Ascending aorta (tissue), 2 donors: ENCODE data around the gene MAN2A1. TPM values are rescaled to one million over a fixed set of nuclear protein-coding genes. Genes with fewer than 3 reads are reported as not detected.

Experiments
- DNase-seq, 2 donors: peaks; one replicate each; pipeline ENCODE4 v3.0.0-alpha.2; 2019; ENCODE audit warnings: low spot score in 2 of 2
- H3K27ac ChIP-seq, 2 donors: fragments of 200-600 bp; sonication (generic); one replicate each; pipeline ENCODE4 v1.5.1; 2016 to 2017; ENCODE audit warnings: mild to moderate bottlenecking in 1 of 2
- H3K27me3 ChIP-seq: fragments of 200-600 bp; sonication (generic); one replicate; pipeline ENCODE4 v1.5.1; 2017
- H3K36me3 ChIP-seq, 2 donors: fragments of 200-600 bp; sonication (generic); one replicate each; pipeline ENCODE4 v1.5.1; 2016
- H3K4me1 ChIP-seq, 2 donors: fragments of 200-600 bp; sonication (generic); one replicate each; pipeline ENCODE4 v1.5.1; 2016 to 2017; ENCODE audit warnings: mild to moderate bottlenecking in 1 of 2
- H3K4me3 ChIP-seq, 2 donors: fragments of 200-600 bp; sonication (generic); one replicate each; pipeline ENCODE4 v1.5.1; 2016 to 2017; ENCODE audit warnings: mild to moderate bottlenecking in 1 of 2
- H3K9me3 ChIP-seq, 2 donors: fragments of 200-600 bp; sonication (generic); one replicate each; pipeline ENCODE4 v1.5.1; 2016
- intact Hi-C: fragments of 100-400 bp; cut with DNase I; formaldehyde crosslinking; loops from one replicate; pipeline ENCODE4 v1.15.1; 2023
- total RNA-seq: library from RNA; depleted of rRNA; stranded (reverse); fragments of >200 nt; gene quantifications from one replicate; pipeline ENCODE4 v1.1.0, GENCODE V29; 2016
- TF ChIP-seq, protein P1 (sequence below), 3 experiments: fragments of 200-600 bp in 2 of 3; fragments of 450-650 bp in 1 of 3; sonication (generic) in 2 of 3; IDR thresholded peaks; one replicate each; pipeline ENCODE4 v1.5.1; 2016 to 2019; ENCODE audit warnings: antibody characterized with exemption in 3 of 3, mild to moderate bottlenecking in 1 of 3, moderate library complexity in 1 of 3

MAN2A1 gene
- total RNA-seq, 1 donor from 2014 or later: 37.0 TPM

DNA sequence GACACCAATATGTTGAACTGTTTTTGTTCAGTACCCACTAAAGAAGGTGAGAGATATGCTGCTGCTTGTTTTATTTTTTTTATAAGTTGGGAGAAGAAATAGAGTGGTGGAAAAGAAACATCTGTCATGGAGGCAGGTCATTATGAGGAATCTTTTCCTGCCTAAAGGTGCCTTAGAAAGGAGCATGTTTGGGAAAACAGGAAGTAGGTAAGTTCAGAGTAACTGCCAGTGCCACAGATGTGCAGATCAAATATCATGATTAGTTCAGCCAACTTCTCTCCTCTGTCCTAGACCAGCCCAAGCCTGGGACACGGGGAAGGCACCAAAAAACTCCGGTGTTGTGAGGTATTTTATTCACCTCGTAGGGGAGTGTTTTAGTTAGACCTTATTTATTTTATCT lies 144.2 kb downstream of the MAN2A1 start:
- intact Hi-C loops: no loop called here
- Histone ChIP-seq H3K36me3 (peaks cover 3 to 7% of the 10 kb centered on the region in 2 donors), H3K27ac (no peak overlapping the region), H3K4me3 (no peak overlapping the region), H3K27me3 (no peaks in the 10 kb centered on the region), H3K4me1 (no peaks in the 10 kb centered on the region), H3K9me3 (no peaks in the 10 kb centered on the region)
- no peak for DNase-seq
- TF ChIP-seq, protein P1, sequence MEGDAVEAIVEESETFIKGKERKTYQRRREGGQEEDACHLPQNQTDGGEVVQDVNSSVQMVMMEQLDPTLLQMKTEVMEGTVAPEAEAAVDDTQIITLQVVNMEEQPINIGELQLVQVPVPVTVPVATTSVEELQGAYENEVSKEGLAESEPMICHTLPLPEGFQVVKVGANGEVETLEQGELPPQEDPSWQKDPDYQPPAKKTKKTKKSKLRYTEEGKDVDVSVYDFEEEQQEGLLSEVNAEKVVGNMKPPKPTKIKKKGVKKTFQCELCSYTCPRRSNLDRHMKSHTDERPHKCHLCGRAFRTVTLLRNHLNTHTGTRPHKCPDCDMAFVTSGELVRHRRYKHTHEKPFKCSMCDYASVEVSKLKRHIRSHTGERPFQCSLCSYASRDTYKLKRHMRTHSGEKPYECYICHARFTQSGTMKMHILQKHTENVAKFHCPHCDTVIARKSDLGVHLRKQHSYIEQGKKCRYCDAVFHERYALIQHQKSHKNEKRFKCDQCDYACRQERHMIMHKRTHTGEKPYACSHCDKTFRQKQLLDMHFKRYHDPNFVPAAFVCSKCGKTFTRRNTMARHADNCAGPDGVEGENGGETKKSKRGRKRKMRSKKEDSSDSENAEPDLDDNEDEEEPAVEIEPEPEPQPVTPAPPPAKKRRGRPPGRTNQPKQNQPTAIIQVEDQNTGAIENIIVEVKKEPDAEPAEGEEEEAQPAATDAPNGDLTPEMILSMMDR (IDR thresholded peaks at IDR 0.05): no peak

DNA sequence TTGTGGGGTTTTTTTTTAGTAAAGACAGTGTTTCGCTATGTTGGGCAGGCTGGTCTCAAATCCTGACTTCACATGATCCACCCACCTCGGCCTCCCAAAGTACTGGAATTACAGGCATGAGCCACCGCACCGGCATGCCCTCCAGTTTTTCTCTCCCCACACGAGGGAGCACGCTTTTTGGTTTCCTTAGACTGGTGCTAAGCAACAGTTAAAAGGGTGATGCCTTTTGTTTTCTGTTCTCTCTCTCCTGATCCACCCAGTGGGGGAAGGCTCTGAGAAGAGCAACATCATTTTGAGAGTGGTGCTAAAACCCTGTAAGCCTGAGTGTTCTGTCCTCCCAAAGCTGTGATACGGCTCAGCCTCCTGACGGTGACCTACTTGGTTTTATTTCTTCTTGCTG lies 146.6 kb downstream of the MAN2A1 start:
- TF ChIP-seq, protein P1 (IDR thresholded peaks at IDR 0.05): no peak

DNA sequence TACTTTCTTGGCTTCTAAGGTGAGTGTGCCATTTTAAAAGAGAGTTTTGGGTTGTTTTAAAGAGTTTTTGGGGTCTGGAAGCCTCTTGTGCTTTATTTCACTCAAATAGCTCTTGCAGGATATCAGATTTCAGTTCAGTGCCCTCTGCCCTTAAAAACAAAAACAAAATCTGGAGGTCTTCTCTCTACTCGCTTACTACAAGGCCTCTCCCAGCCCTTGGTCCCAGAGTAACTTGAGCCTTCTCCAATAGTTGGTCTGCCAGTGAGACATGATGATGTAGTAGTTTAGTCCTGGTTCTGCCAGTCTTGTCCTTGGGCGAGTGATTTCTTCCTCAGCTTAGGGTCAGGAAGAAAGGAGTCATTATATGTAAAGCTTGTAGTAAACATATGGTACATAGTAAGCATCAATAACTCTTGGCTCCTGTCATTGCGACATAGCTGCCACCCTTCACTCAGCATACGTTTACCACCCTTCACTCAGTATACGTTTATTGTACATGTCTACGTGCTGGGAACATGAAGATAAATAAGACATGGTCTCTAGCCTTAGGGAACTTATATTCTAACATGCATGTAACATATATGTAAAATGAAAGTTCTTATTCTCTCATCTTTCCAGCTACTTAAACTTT lies 147.6 kb downstream of the MAN2A1 start:
- intact Hi-C loops: no loop called here

More for the DNA sequence above, 146.6 kb downstream of the MAN2A1 start:
- H3K9me3 ChIP-seq: no peaks in the 10 kb centered on the region
- peaks cover 14% of the 10 kb centered on the region in 2 donors for H3K36me3 ChIP-seq
- no peaks in the 10 kb centered on the region for H3K27me3 ChIP-seq
- H3K4me1 ChIP-seq: no peaks in the 10 kb centered on the region
- intact Hi-C loops: no loop called here
- DNase-seq: no peak
- no peak overlapping the region for H3K27ac ChIP-seq
- no peak overlapping the region for H3K4me3 ChIP-seq

DNA sequence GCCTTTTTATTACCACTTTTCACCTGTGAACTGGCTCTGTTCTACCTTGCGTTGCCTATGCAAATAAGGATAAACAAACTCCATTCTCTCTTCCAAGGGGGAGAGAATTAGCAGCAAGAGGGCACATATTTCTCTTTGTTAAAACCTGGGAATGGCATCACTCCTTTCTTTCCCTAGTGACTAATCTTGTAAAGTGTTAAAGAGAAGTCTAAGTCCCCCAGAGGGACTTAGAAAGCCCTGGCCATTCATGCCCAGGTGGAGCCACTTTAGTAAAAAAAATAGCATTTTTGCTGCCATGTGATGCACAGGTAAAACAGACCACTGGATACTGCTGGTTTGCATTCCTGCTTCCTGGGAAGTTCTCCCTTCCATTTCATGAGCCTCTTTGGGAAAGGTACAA lies 148.4 kb downstream of the MAN2A1 start:
- H3K27me3 ChIP-seq: no peaks in the 10 kb centered on the region
- H3K36me3 ChIP-seq: peaks cover 14 to 19% of the 10 kb centered on the region in 2 donors
- intact Hi-C loops: no loop called here
- H3K4me1 ChIP-seq: no peaks in the 10 kb centered on the region
- TF ChIP-seq, protein P1 (IDR thresholded peaks at IDR 0.05): no peak
- no peaks in the 10 kb centered on the region for H3K9me3 ChIP-seq
- H3K4me3 ChIP-seq: no peak overlapping the region
- H3K27ac ChIP-seq: no peak overlapping the region
- DNase-seq: no peak

More for the DNA sequence above, 147.6 kb downstream of the MAN2A1 start:
- no peaks in the 10 kb centered on the region for H3K9me3 ChIP-seq
- no peak for DNase-seq
- H3K36me3 ChIP-seq: peaks cover 14% of the 10 kb centered on the region in 2 donors
- TF ChIP-seq, protein P1 (IDR thresholded peaks at IDR 0.05): no peak
- no peaks in the 10 kb centered on the region for H3K4me1 ChIP-seq
- H3K4me3 ChIP-seq: no peak overlapping the region
- H3K27me3 ChIP-seq: no peaks in the 10 kb centered on the region
- no peak overlapping the region for H3K27ac ChIP-seq

DNA sequence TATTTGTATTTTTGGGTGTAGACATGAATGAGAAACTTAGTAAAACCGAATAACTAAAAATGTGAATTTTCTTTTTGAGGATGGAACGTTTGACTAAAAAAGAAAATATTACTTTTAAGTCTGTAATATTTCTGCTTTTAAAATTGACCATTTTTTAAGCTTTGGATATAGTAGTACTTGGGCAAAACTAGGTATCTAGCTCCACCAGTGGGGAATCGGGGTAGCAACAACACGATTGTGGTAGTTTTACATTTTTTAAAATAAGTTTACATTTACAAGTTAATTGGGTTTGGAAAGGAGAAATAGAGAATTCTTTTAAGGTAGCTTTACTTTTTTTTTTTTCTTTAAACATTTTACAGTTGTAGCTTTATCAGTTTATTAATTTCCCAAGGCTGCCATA lies 154.4 kb downstream of the MAN2A1 start:
- Histone ChIP-seq H3K4me1 (no peaks in the 10 kb centered on the region), H3K36me3 (peaks cover 20 to 56% of the 10 kb centered on the region in 2 donors), H3K27me3 (no peaks in the 10 kb centered on the region), H3K4me3 (no peak overlapping the region), H3K27ac (no peak overlapping the region), H3K9me3 (no peaks in the 10 kb centered on the region)
- DNase-seq: no peak
- intact Hi-C loops: no loop called here
- TF ChIP-seq, protein P1 (IDR thresholded peaks at IDR 0.05): no peak
